A204.1 (cell line): ENCODE data around the gene PAK5.

Source experiments
- FAIRE-seq: peaks from 2 replicates; lab custom pipeline; 2012; peaks lifted over from hg19 to GRCh38; lab: Jason Lieb, UNC

The PAK5 gene

DNA sequence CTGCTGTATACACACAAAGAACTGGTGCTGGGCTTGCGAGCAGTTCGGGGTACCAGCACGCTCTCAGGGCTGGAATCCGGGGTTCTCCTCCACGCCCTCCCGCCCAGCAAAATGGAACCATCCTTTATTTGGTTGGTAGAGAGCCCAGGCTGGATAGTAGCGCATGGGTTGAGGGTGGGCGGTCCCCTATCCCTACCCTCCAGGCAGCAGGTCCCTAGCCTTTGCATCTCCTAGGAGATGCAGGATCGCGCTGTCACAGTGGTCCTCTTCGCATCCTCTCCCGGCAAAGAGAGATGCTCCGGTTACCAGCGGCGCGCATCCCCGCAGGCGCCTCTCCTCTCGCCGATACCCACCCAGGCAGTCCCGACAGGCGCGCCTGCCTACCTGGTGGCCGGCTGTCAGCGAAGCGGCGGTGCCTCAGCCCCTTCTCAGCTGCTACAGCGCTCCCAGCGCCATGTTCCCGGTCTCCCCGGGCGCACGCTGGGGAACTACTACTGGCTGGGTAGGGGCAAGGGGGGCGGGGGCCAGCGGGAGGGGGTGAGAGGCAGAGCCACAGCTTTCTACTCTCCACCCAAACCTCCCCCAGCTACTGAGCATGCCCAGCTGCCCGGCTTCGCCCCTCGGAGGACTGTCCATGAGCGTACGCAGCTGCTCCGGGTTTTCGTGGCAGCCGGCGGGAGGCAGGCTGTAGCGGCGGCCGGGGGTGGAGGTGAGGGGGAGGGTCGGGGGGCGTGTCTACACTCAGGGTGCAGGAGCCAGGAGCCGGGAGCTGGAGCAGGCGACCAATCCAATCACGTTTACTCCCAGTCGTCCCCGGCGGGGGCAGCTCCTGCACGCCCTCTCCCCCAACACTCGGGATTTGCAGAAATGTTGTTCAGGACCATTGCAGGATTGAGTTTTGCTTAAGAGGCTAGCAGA lies at the start of gene PAK5:
PAK5 (minus strand) TSS at position 699 of the 918 bp plus-strand sequence. CDS start 194,748 bp downstream, outside the sequence.
- FAIRE-seq: no peak

DNA sequence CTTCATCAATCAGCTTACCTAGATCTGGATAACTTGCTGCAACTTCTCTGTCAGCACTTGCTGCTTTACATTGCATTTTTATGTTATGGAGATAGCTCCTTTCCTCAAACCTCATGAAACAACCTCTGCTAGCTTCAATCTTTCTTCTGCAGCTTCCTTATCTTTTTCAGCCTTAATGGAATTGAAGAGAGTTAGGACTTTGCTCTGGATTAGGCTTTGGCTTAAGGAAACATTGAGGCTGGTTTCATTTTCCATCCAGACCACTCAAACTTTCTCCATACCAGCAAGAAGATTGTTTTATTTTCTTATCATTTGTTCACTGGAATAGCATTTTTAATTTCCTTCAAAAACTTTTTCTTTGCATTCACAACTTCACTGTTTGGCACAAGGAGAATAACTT lies 48.8 kb upstream of the PAK5 start:
- FAIRE-seq: no peak

DNA sequence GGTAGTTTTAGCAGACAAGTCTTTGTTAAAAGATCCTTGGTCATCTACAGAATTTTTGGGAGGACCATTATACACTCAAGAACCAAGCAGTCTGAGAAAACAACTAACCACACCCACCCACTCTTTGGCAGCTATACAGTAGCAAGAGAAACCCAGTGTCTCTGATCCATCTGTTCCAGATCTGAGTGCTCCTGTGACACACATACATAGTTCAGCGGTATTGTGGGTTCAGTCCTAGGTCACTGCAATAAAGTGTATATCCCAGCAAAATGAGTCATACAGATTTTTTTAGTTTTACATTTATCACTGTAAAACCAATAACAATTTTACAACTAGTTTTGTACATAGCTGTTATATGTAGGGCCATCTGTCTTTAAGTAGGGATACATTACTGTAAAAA lies 47.4 kb upstream of the PAK5 start:
- FAIRE-seq: no peak

DNA sequence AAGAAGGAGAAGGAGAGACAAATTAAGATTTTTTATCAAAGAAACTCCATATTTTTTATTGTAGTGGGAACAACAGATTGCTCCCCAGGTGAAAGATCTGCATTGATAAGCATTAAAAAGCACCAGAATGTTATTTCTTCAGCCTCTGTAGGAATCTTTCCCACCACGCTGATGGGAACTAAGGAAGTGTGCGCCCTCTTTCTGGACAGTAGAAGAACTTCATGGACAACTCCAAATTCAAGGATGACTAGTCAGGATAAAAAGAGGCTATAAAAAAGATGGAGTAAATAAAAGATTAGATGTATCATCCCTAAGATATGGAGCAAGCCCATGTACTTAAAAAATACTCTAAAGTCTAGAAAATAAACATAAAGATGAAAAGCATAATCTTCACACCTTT lies 45.8 kb upstream of the PAK5 start:
- no peak for FAIRE-seq

DNA sequence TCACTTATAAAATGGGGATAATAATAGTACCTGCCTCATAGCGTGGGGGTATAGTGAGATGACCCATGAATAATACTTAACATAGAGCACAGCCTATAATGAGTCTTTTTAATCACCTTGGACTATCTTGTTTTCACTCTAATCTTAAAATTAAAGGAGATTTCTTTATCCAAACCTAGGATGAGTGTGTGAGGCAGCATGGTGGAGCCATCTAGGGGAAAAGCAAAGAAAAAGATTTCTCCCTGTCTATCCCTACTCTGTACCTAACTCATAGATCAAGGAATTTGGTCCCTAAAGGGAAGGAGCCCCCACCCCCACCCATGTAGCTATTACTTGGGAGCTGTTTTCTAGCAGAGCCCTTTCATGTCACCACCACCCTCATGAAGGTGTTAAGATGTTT lies 45.2 kb upstream of the PAK5 start:
- no peak for FAIRE-seq

DNA sequence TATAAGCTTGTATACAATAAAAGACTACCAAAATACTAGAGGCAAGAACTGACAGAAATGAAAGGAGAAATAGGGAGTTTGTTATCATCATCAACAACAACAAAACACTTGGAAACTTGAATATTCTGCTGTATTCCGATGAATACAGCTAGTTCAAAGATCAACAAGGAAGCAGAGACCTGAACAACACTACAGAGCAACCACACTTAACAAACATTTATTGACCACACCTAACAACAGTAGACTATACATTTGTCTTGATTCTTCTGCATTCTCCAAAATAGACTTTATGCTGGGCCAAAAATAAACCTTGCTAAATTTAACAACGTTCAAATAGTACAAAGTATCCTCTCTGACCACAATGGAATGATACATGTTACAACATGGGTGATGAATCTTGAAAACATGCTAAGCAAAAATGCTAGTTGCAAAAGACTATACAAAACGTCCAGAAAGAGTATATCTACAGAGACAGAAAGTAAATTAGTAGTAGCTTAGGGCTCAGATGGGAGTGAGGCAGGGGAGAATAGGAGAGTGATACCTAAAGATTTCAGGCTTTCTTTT lies 39.1 kb upstream of the PAK5 start:
- no peak for FAIRE-seq

DNA sequence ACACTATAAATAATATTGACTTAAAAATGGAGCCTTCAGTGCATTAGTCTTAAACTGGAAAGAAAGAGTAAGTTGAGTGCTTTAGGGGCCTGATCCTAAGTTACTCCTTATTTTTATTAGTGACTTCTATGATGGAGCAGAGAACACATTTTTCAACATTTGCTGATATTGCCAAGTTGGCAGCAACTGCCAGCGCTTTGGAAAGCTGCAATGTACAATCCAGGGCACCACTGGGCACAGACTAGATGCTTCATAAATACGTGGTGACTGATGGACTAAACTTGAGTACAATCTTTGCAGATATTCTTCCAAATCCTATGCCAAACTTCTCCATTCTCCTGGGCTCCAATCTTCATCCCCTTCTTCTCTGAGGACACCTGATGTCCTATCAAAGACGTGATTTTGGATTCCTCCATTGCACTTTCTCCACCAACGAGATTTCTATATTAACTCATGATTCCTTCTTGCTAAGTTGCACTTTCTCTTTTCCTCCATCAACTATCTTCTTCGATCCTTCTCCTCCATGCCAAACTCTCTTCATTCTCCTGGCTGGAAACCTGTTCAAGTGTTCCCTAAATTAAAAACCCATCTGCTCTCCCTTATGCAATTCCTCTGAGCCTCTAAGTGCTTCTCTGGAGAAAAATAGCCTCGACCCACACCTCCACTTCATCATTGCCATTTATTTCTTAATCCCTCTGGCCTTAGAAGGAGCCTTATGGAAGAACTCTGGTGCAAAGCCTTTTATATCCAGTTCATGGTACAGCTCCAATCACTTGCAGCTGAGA lies 28.5 kb upstream of the PAK5 start:
- FAIRE-seq: no peak

DNA sequence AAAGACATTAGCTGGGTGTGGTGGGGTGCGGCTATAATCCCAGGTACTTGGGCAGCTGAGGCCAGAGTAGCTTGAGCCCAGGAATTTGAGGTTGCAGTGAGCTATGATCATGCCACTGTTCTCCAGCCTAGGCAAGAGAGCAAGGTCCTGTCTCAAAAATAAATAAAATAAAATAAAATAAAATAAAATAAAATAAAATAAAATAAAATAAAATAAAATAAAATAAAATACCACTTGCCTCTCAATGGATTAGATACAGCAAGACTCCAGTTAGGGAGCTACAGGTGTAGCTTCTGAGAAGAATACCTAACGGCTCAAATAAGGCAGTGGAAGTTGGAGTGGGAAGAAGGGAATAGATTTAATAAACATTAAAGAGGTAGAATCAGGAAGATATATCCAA lies 13.7 kb upstream of the PAK5 start:
- FAIRE-seq: no peak

DNA sequence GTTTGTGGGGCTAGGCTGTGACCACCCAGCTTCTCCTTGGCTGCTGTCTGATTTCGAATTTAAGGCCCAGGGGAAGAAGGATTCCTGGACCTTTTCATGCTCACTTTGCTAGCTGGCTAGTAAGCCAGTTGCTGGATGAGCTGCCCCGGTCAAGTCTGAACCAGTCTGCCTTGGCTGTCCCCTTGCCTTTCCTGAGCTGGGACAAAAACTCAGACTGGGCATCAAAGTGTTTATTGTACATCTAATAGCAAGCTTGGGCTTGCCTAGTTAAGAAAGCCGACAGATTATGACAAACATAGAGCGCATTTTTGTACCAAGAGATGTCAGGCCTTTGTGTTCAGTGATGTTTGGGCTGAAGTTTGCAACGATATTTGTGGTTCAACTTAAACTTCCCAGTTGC lies 750 bp upstream of the PAK5 start:
- no peak for FAIRE-seq

DNA sequence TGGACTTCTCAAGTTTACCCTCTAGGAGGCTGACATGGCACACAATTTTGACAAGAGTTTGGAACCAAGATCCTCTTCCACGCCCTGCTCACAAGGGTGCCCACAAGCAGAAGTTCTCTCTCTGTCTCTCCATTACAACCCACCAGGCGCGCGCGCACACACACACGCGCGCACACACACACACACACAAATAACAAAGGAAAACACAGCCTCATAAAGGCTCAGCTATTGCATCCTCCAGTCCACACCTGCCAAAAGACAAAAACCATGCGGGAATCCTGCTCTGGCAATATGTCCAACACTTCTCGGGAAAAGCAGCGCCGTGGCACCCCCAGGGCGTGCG lies 870 bp downstream of the PAK5 start:
- FAIRE-seq: no peak

DNA sequence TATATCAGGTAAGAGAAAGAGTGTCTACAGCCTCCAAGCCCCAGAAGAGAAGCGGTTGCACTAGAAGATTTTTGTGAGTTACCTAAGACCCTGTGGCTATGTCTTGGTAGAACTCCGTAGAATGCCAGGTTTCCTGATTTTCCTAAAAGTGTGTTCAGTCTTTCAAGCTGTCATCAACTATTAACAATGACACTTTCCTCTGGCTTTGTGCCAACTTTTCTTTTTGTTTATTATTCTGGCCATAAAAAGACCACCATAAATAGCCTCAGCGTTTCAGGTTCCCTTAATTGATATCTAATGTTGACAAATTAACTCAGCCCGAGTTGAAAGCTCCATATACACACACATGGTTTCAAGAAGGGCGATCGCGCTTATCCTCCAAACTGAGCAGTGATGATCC lies 1.2 kb downstream of the PAK5 start:
- FAIRE-seq: no peak

DNA sequence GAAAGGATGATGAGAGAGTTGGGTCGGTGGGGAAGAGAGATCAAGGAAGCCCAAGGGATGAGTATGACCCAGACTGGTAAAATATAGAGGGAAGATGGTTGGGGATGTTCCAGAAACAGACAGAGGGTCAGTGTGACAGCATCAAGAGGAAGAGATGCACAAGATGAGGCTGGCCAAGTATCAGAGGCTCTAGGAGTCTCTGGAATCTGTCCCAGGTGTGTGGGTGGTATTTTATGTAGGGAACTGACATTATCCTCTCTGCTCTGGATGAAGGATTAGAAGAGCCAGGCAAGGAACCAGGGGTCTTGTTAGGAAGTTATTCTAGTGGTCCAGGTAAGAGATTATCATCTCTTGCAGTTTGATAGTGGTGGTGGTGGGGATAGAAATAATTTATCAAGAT lies 3.6 kb downstream of the PAK5 start:
- FAIRE-seq: no peak

DNA sequence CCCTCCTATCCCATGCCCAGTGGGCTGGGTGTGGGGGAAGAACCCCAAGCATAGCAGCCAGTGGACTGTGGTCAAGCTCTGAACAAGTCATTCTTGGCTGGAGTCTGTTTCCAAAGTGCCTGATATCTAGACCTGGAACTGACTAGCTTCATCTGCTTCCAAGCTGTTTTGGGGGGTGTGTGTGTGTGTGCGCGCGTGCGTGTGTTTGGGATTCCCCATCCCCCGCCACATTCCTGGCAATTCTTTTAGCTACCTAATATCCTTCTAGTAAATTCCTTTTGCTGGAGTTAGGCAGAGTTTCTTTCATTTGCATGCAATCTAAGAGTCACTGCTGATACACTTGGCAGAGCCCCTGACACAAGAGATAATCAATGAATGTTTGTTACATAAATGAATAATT lies 7.8 kb downstream of the PAK5 start:
- no peak for FAIRE-seq

DNA sequence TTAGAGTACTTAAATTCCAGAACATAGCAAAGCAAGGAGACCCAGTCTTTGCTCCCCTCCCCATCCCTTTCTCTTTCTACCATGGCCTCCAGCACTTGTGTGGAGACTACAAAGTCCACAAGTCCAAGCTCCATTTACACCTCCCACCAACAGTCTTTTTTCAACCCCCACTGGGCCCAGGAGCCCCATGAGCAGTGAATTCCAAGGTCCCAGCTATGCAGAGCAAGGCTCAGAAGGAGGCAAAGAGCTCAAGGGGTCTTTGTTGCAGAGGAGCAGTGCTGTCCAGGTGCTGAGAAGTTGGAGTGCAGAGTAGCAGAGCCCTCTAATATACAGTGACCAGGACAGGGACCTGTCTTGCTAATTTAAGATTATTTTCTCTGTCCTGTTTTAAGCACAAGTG lies 9.0 kb downstream of the PAK5 start:
- FAIRE-seq: no peak

DNA sequence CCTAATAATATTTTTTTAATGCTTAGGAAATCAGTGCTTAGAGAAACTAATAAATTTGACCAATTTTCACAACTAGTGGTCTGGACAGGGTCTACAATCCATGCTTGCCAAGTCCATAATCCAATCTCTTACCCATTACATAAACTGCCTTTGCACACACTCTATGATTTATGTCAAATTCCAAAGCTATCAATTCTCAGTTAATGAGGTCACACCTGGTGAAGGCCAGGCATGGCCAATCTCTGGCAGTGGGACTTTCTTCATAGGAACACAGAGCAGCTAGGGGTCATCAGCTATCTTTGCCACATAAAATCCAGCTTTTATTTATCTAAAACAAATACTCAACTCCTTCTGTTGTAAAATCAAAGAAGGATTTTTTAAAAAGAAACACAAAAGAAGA lies 21.2 kb downstream of the PAK5 start:
- no peak for FAIRE-seq

DNA sequence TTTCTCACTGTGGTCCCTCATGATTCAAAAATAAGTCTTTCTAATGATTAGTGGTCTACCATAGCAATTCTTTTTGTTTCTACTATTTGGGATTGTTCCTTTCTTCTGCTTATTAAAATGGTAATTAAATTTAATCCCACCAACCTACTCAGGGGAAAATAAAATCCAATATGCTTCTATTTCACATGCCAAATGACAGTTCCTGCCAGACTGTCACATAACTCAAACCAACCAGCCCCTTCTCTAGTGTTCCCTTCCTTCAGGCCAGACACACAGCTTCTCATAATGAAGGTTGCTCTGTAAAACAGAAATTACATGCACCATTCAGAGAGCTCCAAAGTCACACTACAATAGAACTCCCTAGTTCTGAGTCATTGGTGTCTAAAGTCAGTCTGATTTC lies 23.2 kb downstream of the PAK5 start:
- FAIRE-seq: no peak

DNA sequence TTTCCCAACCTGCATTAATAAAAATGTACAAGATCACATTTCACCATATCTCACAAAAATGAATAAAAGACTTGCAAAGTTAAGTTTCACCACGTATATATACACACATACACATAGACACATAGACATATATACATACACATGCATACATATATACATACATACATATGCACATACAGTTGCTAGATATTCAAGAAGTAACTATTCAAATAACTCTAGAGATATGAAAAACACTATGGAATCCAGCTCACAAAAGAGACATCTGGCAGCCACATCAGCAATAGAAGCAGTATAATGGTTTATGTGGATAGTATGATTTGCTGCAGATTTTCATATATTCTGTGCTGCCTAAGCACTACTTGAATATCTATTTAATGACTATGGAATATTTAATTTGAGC lies 28.1 kb downstream of the PAK5 start:
- no peak for FAIRE-seq

DNA sequence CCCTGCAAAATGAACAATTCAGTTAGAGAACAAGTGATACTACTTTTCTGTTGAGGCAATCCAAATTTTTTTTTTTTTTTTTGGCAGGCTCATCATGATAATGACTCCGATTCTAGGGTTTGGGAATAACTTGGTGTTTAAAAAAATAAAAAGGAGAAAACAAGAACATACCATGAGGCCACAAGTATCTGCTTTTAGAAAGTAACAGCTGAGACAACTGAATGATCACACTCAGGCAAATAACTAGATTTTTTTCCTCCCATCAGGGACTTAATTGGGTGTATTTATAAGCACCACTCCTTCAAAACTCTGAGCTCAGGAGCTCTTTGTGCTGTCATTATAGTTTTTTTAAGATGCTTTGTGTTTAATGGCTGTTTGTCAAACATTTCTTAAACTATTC lies 29.6 kb downstream of the PAK5 start:
- FAIRE-seq: no peak

DNA sequence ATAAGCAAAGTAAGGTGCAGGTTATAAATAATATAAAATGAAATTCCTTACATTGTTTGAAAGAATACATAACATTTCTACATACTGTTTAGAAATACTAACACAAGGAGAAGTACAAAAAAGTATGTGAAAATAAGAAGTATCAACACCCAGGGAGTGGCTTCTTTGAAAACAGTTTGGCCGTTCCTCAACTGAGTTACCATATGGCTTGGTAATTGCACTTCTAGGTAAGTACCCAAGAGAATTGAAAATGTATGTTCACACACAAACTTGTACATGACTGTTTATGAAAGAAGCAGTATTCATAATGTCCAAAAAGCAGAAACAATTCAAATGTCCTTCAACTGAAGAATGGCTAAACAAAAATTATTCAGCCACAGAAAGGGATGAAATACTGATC lies 30.7 kb downstream of the PAK5 start:
- no peak for FAIRE-seq

DNA sequence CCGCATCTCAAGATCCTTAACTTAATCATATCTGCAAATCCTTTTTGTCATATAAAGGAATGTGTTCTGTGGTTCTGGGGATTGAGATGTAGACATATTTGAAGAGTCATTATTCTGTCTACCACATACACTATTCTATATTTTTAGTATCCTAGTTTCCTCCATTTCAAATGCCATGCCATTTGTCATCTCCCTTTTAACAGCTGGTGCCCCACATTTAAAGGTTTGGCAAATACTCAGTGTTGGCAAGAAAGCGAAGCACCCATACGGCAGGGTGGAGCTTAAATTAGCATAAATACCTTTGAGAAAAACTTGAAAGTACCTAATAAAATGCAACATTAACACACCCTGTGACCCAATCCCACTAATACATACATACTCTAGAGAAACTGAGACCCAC lies 31.7 kb downstream of the PAK5 start:
- FAIRE-seq: no peak

DNA sequence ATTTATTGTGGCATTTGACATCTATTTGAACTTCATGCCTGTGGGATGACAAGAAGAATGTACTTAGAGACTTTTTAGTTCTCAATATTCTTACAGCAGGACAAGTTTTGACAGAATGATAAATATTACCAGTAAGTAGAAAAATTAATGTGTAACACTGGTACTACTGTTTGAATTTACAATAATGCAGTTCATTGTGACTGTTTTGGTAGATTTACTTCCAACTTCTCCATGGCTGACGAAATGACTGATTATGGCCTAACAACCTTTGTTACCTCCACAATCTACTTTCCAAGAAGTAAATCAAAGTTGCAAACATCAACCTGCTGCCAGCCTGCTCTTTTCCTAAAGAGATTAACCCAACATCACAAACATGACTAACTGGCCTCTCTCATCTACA lies 38.5 kb downstream of the PAK5 start:
- FAIRE-seq: no peak

DNA sequence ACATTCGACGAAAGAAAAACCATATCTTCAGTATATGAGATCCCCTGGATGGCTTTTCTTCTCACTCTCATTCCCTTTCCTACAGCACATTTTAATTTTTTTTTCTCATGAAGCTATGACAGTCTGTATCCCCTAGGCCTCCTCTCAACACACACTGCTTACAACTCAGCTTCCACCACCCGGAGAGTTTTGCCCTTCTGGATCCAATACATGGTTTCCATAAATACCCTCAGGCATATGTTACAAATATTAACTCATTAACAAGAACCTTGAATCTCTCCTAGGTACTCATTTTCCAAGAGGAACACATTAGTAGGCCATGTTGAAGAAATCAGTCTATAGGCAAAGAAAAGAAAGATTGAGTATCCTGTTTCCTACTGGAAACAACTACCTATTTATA lies 44.0 kb downstream of the PAK5 start:
- FAIRE-seq: no peak

DNA sequence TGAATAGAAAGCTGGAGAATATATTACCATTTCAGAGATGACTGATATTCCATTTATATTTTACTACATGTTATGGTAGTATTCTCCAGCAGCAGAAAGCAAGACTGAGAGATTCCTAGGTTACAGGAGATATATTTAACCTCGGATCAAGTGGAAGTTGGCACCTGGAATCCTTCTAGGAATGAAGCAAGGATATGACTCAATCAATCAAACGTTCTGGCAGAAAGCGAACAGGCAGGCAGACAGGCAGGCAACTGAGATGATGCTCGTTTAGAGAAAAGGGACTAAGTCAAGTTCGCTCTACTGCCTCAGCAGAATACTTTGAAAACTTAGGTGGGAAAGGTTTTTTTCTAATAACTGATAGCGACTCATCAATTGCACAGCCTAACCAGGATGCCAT lies 46.2 kb downstream of the PAK5 start:
- no peak for FAIRE-seq

DNA sequence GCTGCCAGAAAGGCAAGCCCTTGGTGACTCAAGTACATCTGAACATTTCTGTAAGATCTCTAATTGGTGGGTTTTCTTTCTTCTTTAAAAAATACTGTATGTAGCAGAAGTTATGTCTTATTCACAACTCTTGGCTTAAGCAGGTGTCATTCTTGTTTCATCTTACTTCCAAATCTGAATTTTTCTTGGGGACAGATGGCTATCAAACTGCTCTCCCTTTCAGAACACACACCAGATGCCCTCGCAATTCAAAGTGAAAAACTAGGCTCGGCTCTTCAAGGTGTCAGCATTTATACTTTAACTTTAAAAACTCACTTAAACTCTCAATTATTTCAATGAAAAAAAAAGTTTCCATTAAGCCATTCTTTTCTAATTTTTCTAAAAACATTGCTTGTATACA lies 49.7 kb downstream of the PAK5 start:
- no peak for FAIRE-seq
